BLaER1 (cell line): ENCODE data around the gene RNF138.
"Not testable (repeated sequence)": the region's sequence is repeated elsewhere in the genome, so short reads cannot be mapped to it uniquely, and the experiment has no call there.

Source experiments
- H3K27ac ChIP-seq: shearing (Covaris generic); formaldehyde crosslinking; 2 replicates; pipeline ENCODE4 v1.8.1; 2022
- H3K27me3 ChIP-seq: shearing (Covaris generic); formaldehyde crosslinking; 2 replicates; pipeline ENCODE4 v1.8.1; 2022
- H3K36me3 ChIP-seq: shearing (Covaris generic); formaldehyde crosslinking; 2 replicates; pipeline ENCODE4 v1.8.1; 2022
- H3K4me1 ChIP-seq: shearing (Covaris generic); formaldehyde crosslinking; 2 replicates; pipeline ENCODE4 v1.8.1; 2022
- H3K4me2 ChIP-seq: shearing (Covaris generic); formaldehyde crosslinking; 2 replicates; pipeline ENCODE4 v1.8.1; 2022
- H3K4me3 ChIP-seq: shearing (Covaris generic); formaldehyde crosslinking; 2 replicates; pipeline ENCODE4 v1.8.1; 2022
- H3K9ac ChIP-seq: shearing (Covaris generic); formaldehyde crosslinking; 2 replicates; pipeline ENCODE4 v1.8.1; 2022
- H3K9me3 ChIP-seq: shearing (Covaris generic); formaldehyde crosslinking; 2 replicates; pipeline ENCODE4 v1.8.1; 2022
- H4K20me1 ChIP-seq: shearing (Covaris generic); formaldehyde crosslinking; 2 replicates; pipeline ENCODE4 v1.8.1; 2022
- Cebpa-rat ChIP-seq: shearing (Covaris generic); IDR thresholded peaks from 2 replicates; pipeline ENCODE4 v1.8.1; 2022

RNF138 gene

DNA sequence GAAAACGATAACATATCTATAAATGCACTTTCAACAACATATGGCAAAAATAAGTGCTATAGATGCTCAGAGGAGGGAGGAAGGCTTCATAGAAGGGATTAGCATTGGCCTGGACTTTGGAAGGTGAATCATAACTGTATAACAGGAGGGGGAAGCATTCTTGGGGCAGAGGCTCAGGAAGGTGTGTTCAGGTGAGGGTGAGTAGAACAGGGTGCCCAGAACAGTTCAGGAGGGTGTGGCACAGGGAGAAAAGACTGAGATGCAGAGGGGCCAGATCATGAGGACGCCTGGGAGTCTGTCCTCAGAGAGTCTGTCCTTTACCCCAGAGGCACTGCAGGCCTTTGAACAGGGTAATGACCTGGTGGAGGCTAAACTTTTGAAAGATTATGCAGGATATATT is 68.9 kb downstream of the RNF138 start:
- no peak for TF ChIP-seq Cebpa-rat

GRCh38 chr18:32167980-32168730 is 76.5 kb downstream of the RNF138 start:
- H3K27ac ChIP-seq, result no peak overlapping the region
- no peaks in the 10 kb centered on the region for H3K9me3 ChIP-seq
- 0 out of 2 replicates have a peak, but pooled peaks cover 4% of the 10 kb centered on the region for H3K4me1 ChIP-seq
- no peaks in the 10 kb centered on the region for H3K27me3 ChIP-seq
- no peak for TF ChIP-seq Cebpa-rat
- H3K9ac ChIP-seq, result no peak overlapping the region
- no peak overlapping the region for H3K4me2 ChIP-seq
- H3K4me3 ChIP-seq, result no peak overlapping the region
- H4K20me1 ChIP-seq, result no peaks in the 10 kb centered on the region
- H3K36me3 ChIP-seq, result no peaks in the 10 kb centered on the region

More for the DNA sequence above, 68.9 kb downstream of the RNF138 start:
- Histone ChIP-seq H3K4me1 (peaks cover 12% of the 10 kb centered on the region), H3K4me3 (no peak overlapping the region), H3K36me3 (no peaks in the 10 kb centered on the region), H3K9ac (no peak overlapping the region), H4K20me1 (no peaks in the 10 kb centered on the region), H3K27ac (no peak overlapping the region), H3K27me3 (no peaks in the 10 kb centered on the region), H3K4me2 (no peak overlapping the region), H3K9me3 (no peaks in the 10 kb centered on the region)

- H3K4me1 ChIP-seq, result no peaks in the 10 kb centered on the region
- H3K27ac ChIP-seq, result no peak overlapping the region
- no peaks in the 10 kb centered on the region for H3K27me3 ChIP-seq
- no peak overlapping the region for H3K4me3 ChIP-seq
- TF ChIP-seq Cebpa-rat, result no peak
- no peak overlapping the region for H3K9ac ChIP-seq
- no peaks in the 10 kb centered on the region for H4K20me1 ChIP-seq
- no peak overlapping the region for H3K4me2 ChIP-seq
- no peaks in the 10 kb centered on the region for H3K36me3 ChIP-seq
- no peaks in the 10 kb centered on the region for H3K9me3 ChIP-seq
These were observed 82.0 kb downstream of the RNF138 start for GRCh38 chr18:32173654-32174053.

DNA sequence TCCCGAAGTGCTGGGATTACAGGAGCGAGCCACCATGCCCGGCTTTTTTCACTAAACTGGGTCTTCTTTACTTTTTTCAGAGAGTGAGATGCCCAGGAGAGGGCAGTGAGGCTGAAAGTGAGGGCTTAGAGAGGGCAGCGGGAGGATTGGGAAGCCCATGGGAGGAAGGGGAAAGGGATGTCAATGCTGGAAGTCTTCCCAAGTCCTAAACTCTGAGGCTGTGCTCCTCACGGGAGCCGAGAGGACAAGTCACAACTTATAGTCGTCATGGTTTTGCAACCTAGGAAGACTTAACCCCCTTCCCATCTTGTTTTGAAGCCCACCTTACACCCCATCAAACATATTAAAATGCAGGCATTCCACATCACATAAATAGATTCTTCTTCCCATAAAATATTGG is 83.0 kb downstream of the RNF138 start:
- Histone ChIP-seq H3K4me1 (no peaks in the 10 kb centered on the region), H3K27ac (no peak overlapping the region), H3K4me2 (no peak overlapping the region), H4K20me1 (no peaks in the 10 kb centered on the region), H3K36me3 (no peaks in the 10 kb centered on the region), H3K9ac (no peak overlapping the region), H3K27me3 (no peaks in the 10 kb centered on the region), H3K4me3 (no peak overlapping the region), H3K9me3 (no peaks in the 10 kb centered on the region)
- TF ChIP-seq Cebpa-rat, result no peak

GRCh38 chr18:32175265-32175664 is 83.6 kb downstream of the RNF138 start:
- Histone ChIP-seq H3K27me3 (no peaks in the 10 kb centered on the region), H3K9me3 (no peaks in the 10 kb centered on the region), H3K9ac (no peak overlapping the region), H3K4me3 (no peak overlapping the region), H3K27ac (no peak overlapping the region), H3K4me1 (no peaks in the 10 kb centered on the region), H4K20me1 (no peaks in the 10 kb centered on the region), H3K4me2 (no peak overlapping the region), H3K36me3 (no peaks in the 10 kb centered on the region)
- no peak for TF ChIP-seq Cebpa-rat

DNA sequence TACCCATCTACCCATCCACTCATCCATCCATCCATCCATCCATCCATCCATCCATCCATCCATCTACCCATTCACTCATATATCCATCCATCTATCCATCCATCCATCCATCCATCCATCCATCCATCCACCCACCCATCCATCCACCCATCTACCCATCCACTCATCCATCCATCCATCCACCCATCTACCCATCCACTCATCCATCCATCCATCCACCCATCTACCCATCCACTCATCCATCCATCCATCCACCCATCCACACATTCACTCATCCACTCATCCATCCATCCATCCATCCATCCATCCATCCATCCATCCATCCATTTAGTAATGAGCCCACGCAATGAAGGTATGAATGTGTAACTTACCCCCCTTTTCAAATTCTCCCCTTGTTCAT is 85.1 kb downstream of the RNF138 start:
- not testable (repeated sequence) for H3K9ac ChIP-seq, H3K4me2 ChIP-seq, H3K4me3 ChIP-seq, H3K4me1 ChIP-seq, H3K27ac ChIP-seq, H3K36me3 ChIP-seq, H3K27me3 ChIP-seq, H3K9me3 ChIP-seq, H4K20me1 ChIP-seq

DNA sequence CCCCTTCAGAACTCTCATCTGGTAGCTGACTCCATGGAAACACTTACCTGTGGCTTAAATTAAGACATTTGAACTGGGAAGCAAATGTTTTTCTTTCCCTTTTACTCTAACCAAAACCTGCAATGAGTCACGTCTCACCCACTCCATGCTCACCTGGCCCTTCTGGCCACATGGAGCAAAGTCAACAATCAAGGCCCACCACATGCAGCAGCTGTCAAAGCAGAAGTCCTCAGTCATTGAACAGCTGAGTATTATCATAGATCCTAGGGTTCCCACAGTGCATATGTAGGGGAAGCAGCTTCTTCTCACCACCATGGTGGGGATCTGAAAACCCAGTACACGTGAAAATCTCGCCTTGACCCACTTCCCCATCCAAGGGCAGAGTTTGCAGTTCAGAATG is 85.9 kb downstream of the RNF138 start:
- Histone ChIP-seq H3K27ac (no peak overlapping the region), H3K9me3 (no peaks in the 10 kb centered on the region), H3K4me3 (no peak overlapping the region), H3K27me3 (no peaks in the 10 kb centered on the region), H4K20me1 (no peaks in the 10 kb centered on the region), H3K4me1 (no peaks in the 10 kb centered on the region), H3K36me3 (no peaks in the 10 kb centered on the region), H3K9ac (no peak overlapping the region), H3K4me2 (no peak overlapping the region)
- TF ChIP-seq Cebpa-rat, result no peak
